Stimulated activated CD8-positive, alpha-beta memory T cell treated with anti-CD3 and anti-CD28 coated beads, Interleukin-4, amount 100 ng/mL, for 48 hours (primary cell): ENCODE measurements around the gene CTU2.

Source experiments
- DNase-seq: peaks from one replicate; pipeline ENCODE4 v3.0.0-alpha.2; 2020

Gene CTU2

GRCh38 chr16:88697831-88698615 is 8.3 kb upstream of the CTU2 start:
- no peak for DNase-seq

- DNase-seq: no peak
Measured at GRCh38 chr16:88698646-88699045, 7.7 kb upstream of the CTU2 start.

GRCh38 chr16:88699180-88699579 is 7.1 kb upstream of the CTU2 start:
- no peak for DNase-seq

GRCh38 chr16:88700322-88700635 is 6.0 kb upstream of the CTU2 start:
- DNase-seq: no peak

- DNase-seq: peak; percentile 96
Measured at GRCh38 chr16:88700636-88701482, 5.4 kb upstream of the CTU2 start.

- DNase-seq: peak; percentile 53
Measured at GRCh38 chr16:88701581-88702370, 4.5 kb upstream of the CTU2 start.

- DNase-seq: peak; percentile 47
Measured at GRCh38 chr16:88702371-88703210, 3.7 kb upstream of the CTU2 start.

- DNase-seq: peak; percentile 85
Measured at GRCh38 chr16:88703486-88704309, 2.6 kb upstream of the CTU2 start.

- DNase-seq: peak; percentile 45
Measured at GRCh38 chr16:88705076-88705684, 1.1 kb upstream of the CTU2 start.

- DNase-seq: peak; percentile 42
Measured at GRCh38 chr16:88705801-88706228, 488 bp upstream of the CTU2 start.

- DNase-seq: no peak
Measured at GRCh38 chr16:88706965-88707826, 893 bp downstream of the CTU2 start.

GRCh38 chr16:88710556-88710955 is 4.3 kb downstream of the CTU2 start:
- no peak for DNase-seq

- DNase-seq: no peak
Measured at GRCh38 chr16:88711750-88712340, 5.5 kb downstream of the CTU2 start.

- DNase-seq: no peak
Measured at GRCh38 chr16:88712362-88712979, 6.2 kb downstream of the CTU2 start.

- no peak for DNase-seq
Measured at GRCh38 chr16:88713054-88713453, 6.8 kb downstream of the CTU2 start.

- no peak for DNase-seq
Measured at GRCh38 chr16:88713568-88714419, 7.5 kb downstream of the CTU2 start.

GRCh38 chr16:88714420-88715302 is 8.4 kb downstream of the CTU2 start:
- no peak for DNase-seq
